ENCODE results near the gene UTS2. TPM values are rescaled to one million over a fixed set of nuclear protein-coding genes. Genes with fewer than 3 reads are reported as not detected.

Gene UTS2
- total and polyA plus RNA-seq, 9 of the 15 experiments (the other 6 are each of a cell fraction or from before 2014, with no cell fraction given) = 0.22 to 0.29 TPM; not detected in 7

GRCh38 chr1:7842517-7842916 is 10.3 kb downstream of the UTS2 start:
- ATAC-seq (no peak), FAIRE-seq (no peak), DNase-seq (ENCODE audit: extremely low read depth in 1 of 4, low spot score in 3 of 4) (no peak)
- ChIA-PET POLR2A (no interaction called here), CTCF (ENCODE audit: low intra/inter-chr PET ratio) (no interaction called here)
- Histone ChIP-seq H3K4me3 (no peak overlapping the region), H2AFZ (ENCODE audit: low read depth, low read length) (no peak overlapping the region), H3K4me1 (replicated peaks in 1 of 2; ENCODE audit: control insufficient read depth in 2 of 2, insufficient read depth in 2 of 2, low read length in 2 of 2) (no peaks in the 10 kb centered on the region), H3K36me3 (ENCODE audit: control insufficient read depth, insufficient read depth, low read length) (peaks cover 51% of the 10 kb centered on the region), H3K9me1 (ENCODE audit: control insufficient read depth, insufficient read depth, low read length) (no peaks in the 10 kb centered on the region), H3K79me2 (ENCODE audit: control insufficient read depth, insufficient read depth, low read length) (no peaks in the 10 kb centered on the region), H4K20me1 (replicated peaks; ENCODE audit: control insufficient read depth, insufficient read depth, low read length) (no peaks in the 10 kb centered on the region), H3K9me3 (replicated peaks; ENCODE audit: control insufficient read depth, insufficient read depth, low read depth, low read length) (0 out of 2 replicates have a peak, but pooled peaks cover 1% of the 10 kb centered on the region), H3K27me3 (ENCODE audit: control insufficient read depth in 2 of 2, insufficient read depth in 2 of 2, low read length in 2 of 2) (no peaks in the 10 kb centered on the region), H3K27ac (ENCODE audit: extremely low read depth, low read depth, low read length) (no peak overlapping the region), H3K4me2 (ENCODE audit: insufficient read depth, low read length) (no peak overlapping the region), H3K9ac (ENCODE audit: insufficient read depth in 1 of 2, low read depth in 2 of 2, low read length in 2 of 2) (no peak overlapping the region)
- in situ Hi-C loops (cut with MboI) = no loop called here
- WGBS (ENCODE audit: insufficient coverage, low coverage, missing lambda C conversion rate) = 74% methylated on average over 4 of the region's 4 CpGs
- intact Hi-C loops (cut with micrococcal nuclease) = no loop called here
- no TSS peak for BruUV-seq (replicated peaks)
- TF ChIP-seq ZNF347 (CRISPR knock-in tag; IDR thresholded peaks at IDR 0.05; ENCODE audit: low read depth) = no peak
- TF ChIP-seq GATAD2B (IDR thresholded peaks at IDR 0.05; ENCODE audit: borderline replicate concordance) = no peak
- TF ChIP-seq CHD4 (IDR thresholded peaks at IDR 0.05; ENCODE audit: insufficient read depth, insufficient replicate concordance, low read depth, low read length, poor library complexity, severe bottlenecking) = no peak
- TF ChIP-seq ZBED1 (IDR thresholded peaks at IDR 0.05) = no peak
- TF ChIP-seq ETV6 (IDR thresholded peaks at IDR 0.05; ENCODE audit: borderline replicate concordance in 1 of 2, low read depth in 2 of 2, low read length in 1 of 2) = no peak
- no peak for TF ChIP-seq ETV6 (CRISPR knock-in tag; IDR thresholded peaks at IDR 0.05; ENCODE audit: borderline replicate concordance)
- no peak for TF ChIP-seq IFI16 (CRISPR knock-in tag; IDR thresholded peaks at IDR 0.05)
- no peak for TF ChIP-seq ZBTB11 (CRISPR knock-in tag; IDR thresholded peaks at IDR 0.05)
- no peak for TF ChIP-seq ETV1 (tag; conservative IDR thresholded peaks at IDR 0.05; ENCODE audit: low read depth)
- no peak for TF ChIP-seq CBFA2T3 (IDR thresholded peaks at IDR 0.05)
- no peak for TF ChIP-seq MCM7 (IDR thresholded peaks at IDR 0.05)
- no peak for TF ChIP-seq ZBTB43 (CRISPR knock-in tag; IDR thresholded peaks at IDR 0.05)
- no peak for TF ChIP-seq GTF3C2 (IDR thresholded peaks at IDR 0.05; ENCODE audit: borderline replicate concordance, extremely low read depth, insufficient read length)
- no peak for TF ChIP-seq ZNF57 (CRISPR knock-in tag; IDR thresholded peaks at IDR 0.05)
- no peak for TF ChIP-seq MTA1 (IDR thresholded peaks at IDR 0.05; ENCODE audit: borderline replicate concordance)
- no peak for TF ChIP-seq SIN3B (IDR thresholded peaks at IDR 0.05; ENCODE audit: low read depth)
- TF ChIP-seq GABPA (tag; conservative IDR thresholded peaks at IDR 0.05; ENCODE audit: low read depth) = no peak

All from K562 (cell line).